AG09319 (cell line): ENCODE measurements around the gene ZFP1.
A peak's percentile ranks its signal among the peaks of the same experiment; 100 is the strongest.

Experiments used
- DNase-seq: peaks from one replicate; pipeline ENCODE4 v3.0.0-alpha.2; 2010; ENCODE audit warnings: low read depth; ENCODE audit errors: extremely low read depth
- TF ChIP-seq, protein P1 (sequence below): IDR thresholded peaks from 2 replicates; pipeline ENCODE4 v1.5.1; 2011; ENCODE audit warnings: low read depth, mild to moderate bottlenecking, inconsistent platforms, low read length, moderate library complexity

ZFP1 gene

GRCh38 chr16:75148311-75149195 lies at the start of gene ZFP1:
Gene ZFP1, plus strand, starts transcription at chr16:75148524. Its CDS starts 4,428 bp downstream, at chr16:75152952.
- DNase-seq: peak; percentile 70
- TF ChIP-seq, protein P1, sequence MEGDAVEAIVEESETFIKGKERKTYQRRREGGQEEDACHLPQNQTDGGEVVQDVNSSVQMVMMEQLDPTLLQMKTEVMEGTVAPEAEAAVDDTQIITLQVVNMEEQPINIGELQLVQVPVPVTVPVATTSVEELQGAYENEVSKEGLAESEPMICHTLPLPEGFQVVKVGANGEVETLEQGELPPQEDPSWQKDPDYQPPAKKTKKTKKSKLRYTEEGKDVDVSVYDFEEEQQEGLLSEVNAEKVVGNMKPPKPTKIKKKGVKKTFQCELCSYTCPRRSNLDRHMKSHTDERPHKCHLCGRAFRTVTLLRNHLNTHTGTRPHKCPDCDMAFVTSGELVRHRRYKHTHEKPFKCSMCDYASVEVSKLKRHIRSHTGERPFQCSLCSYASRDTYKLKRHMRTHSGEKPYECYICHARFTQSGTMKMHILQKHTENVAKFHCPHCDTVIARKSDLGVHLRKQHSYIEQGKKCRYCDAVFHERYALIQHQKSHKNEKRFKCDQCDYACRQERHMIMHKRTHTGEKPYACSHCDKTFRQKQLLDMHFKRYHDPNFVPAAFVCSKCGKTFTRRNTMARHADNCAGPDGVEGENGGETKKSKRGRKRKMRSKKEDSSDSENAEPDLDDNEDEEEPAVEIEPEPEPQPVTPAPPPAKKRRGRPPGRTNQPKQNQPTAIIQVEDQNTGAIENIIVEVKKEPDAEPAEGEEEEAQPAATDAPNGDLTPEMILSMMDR: no peak

DNA sequence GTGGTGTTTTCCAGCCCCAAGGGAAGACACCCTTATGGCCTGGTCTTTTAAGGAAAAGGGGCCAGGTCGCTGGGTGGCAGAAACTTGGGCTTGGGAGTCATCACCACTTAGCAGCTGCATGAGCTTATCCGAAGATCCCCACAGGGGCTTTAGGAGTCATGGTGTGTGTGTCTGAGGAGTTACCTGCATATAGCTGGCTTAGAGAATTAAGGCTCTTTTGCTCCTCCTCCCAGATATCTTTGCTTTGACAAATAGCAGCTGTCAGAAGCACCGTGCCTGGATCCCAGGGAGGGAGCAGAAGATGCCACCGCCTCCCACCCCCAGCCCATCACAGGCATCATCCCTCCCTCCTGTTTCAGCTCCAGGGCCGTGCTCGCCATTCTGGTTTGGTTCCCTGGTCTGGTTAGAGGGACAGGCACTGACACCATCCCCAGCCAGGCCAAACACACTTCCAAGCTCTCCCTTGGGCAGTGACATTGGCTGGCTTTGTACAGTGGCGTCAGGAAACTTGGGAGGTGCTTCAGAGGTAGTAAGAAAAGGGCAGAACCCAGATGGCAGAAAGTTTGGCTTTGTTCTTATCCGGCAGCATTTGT lies 49.2 kb upstream of the ZFP1 start:
- TF ChIP-seq, protein P1: no peak
- no peak for DNase-seq

GRCh38 chr16:75099738-75100602 lies 48.4 kb upstream of the ZFP1 start:
- no peak for DNase-seq
- TF ChIP-seq, protein P1: no peak

- TF ChIP-seq, protein P1: no peak
- DNase-seq: no peak
Measured at GRCh38 chr16:75100603-75100990, 47.7 kb upstream of the ZFP1 start.

DNA sequence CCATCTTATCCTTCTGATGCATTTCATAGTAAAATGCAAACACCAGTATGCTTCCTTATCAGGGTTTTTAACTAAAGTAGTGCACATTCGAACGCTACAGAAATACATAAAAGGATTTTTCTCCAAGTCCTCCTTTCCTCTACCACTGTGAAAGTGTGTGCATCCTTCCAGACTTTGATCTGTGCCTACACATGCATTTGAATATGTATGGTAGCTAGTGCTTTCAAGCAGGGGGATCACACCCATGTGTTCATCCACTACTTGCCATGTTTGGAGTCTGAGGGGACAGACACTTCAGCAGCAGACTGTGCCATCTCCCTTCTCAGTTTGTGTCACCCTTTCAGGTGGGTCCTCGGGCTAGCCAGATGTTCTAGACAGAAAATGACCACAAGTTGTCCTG lies 46.7 kb upstream of the ZFP1 start:
- TF ChIP-seq, protein P1: no peak
- DNase-seq: no peak

- DNase-seq: no peak
- TF ChIP-seq, protein P1: no peak
Measured at GRCh38 chr16:75102595-75102994, 45.7 kb upstream of the ZFP1 start.
